SK-N-SH (cell line): Measurements from ENCODE around the gene DR1. TPM values are rescaled to one million over a fixed set of nuclear protein-coding genes. Genes with fewer than 3 reads are reported as not detected.

Experiments used
- CTCF ChIA-PET: fragments of 300-600, 350-600 bp; formaldehyde crosslinking; extraction: SDS; loops from one replicate; lab custom pipeline; 2021; lab: Yijun Ruan, JAX
- POLR2A ChIA-PET: fragments of 350-600 bp; sonication (Branson Sonifier 250); formaldehyde crosslinking; extraction: SDS; loops from one replicate; lab custom pipeline; 2020; ENCODE audit warnings: antibody characterized with exemption, inconsistent platforms; lab: Yijun Ruan, JAX
- DNase-seq: peaks from one replicate; pipeline ENCODE4 v3.0.0; 2012
- H2AFZ ChIP-seq: fragments of 200-600 bp; sonication (generic); 2 replicates; pipeline ENCODE4 v1.8.1; 2016; ENCODE audit warnings: antibody characterized with exemption, mild to moderate bottlenecking, low read depth
- H3F3A ChIP-seq: fragments of 200-600 bp; sonication (generic); replicated peaks from 2 replicates; pipeline ENCODE3; 2016; ENCODE audit warnings: antibody characterized with exemption, mild to moderate bottlenecking; ENCODE audit not compliant: insufficient read depth
- H3K27ac ChIP-seq, 2 experiments: fragments of 200-500 bp in 1 of 2; fragments of 200-600 bp in 1 of 2; sonication (Bioruptor generic) in 1 of 2; sonication (generic), shearing (Covaris generic) in 1 of 2; 2 replicates each; pipeline versions ENCODE4 v1.5.1 to v1.6.1; 2014 to 2016; ENCODE audit warnings: low read depth in 2 of 2, inconsistent platforms in 1 of 2, low read length in 1 of 2, mild to moderate bottlenecking in 1 of 2, mixed read lengths in 1 of 2
- H3K27me3 ChIP-seq: fragments of 200-600 bp; sonication (generic), shearing (Covaris generic); 2 replicates; pipeline ENCODE4 v1.6.1; 2016; ENCODE audit warnings: mixed run types; ENCODE audit not compliant: insufficient read depth
- H3K36me3 ChIP-seq, 2 experiments: fragments of 200-500 bp in 1 of 2; fragments of 200-600 bp in 1 of 2; sonication (Bioruptor generic) in 1 of 2; sonication (generic) in 1 of 2; replicated peaks in 1 of 2; 2 replicates each; pipeline versions ENCODE3 to v1.5.1; 2014 to 2016; ENCODE audit warnings: low read length in 1 of 2, mild to moderate bottlenecking in 1 of 2; ENCODE audit not compliant: insufficient read depth in 2 of 2, control insufficient read depth in 1 of 2
- H3K4me1 ChIP-seq, 2 experiments: fragments of 200-500 bp in 1 of 2; fragments of 200-600 bp in 1 of 2; sonication (Bioruptor generic) in 1 of 2; sonication (generic), shearing (Covaris generic) in 1 of 2; 2 replicates each; pipeline versions ENCODE4 v1.5.1 to v1.6.1; 2014 to 2016; ENCODE audit warnings: low read depth in 1 of 2, low read length in 1 of 2, mixed run types in 1 of 2; ENCODE audit not compliant: insufficient read depth in 2 of 2, control insufficient read depth in 1 of 2
- H3K4me2 ChIP-seq: fragments of 200-600 bp; sonication (generic), shearing (Covaris generic); 2 replicates; pipeline ENCODE4 v1.6.1; 2017; ENCODE audit warnings: mixed run types
- H3K4me3 ChIP-seq, 2 experiments: fragments of 200-500 bp in 1 of 2; fragments of 200-600 bp in 1 of 2; sonication (Bioruptor generic) in 1 of 2; sonication (generic), shearing (Covaris generic) in 1 of 2; 2 replicates each; pipeline versions ENCODE4 v1.5.1 to v1.8.1; 2014 to 2016; ENCODE audit warnings: low read depth in 2 of 2, inconsistent platforms in 1 of 2, low read length in 1 of 2, mild to moderate bottlenecking in 1 of 2, mixed read lengths in 1 of 2, moderate library complexity in 1 of 2
- H3K79me2 ChIP-seq: fragments of 200-600 bp; sonication (generic); 2 replicates; pipeline ENCODE4 v1.8.1; 2017; ENCODE audit warnings: mild to moderate bottlenecking; ENCODE audit not compliant: insufficient read depth
- H3K9ac ChIP-seq: fragments of 200-600 bp; sonication (generic); 2 replicates; pipeline ENCODE4 v1.6.1; 2017; ENCODE audit warnings: mixed run types
- H3K9me2 ChIP-seq: fragments of 200-600 bp; sonication (generic); 2 replicates; pipeline ENCODE4 v1.6.1; 2017; ENCODE audit warnings: mixed run types
- H3K9me3 ChIP-seq: fragments of 200-600 bp; sonication (generic); 2 replicates; pipeline ENCODE4 v1.6.1; 2017; ENCODE audit warnings: mixed run types, mild to moderate bottlenecking, moderate library complexity
- H4K20me1 ChIP-seq: fragments of 200-600 bp; sonication (generic); 2 replicates; pipeline ENCODE4 v1.6.1; 2017; ENCODE audit warnings: mild to moderate bottlenecking, mixed run types; ENCODE audit not compliant: insufficient read depth
- ELF1 ChIP-seq: IDR thresholded peaks from 2 replicates; pipeline ENCODE4 v1.4.0; 2012
- EZH2phosphoT487 ChIP-seq: fragments of 200-600 bp; sonication (generic); IDR thresholded peaks from 2 replicates; pipeline ENCODE4 v1.6.1; 2017; ENCODE audit warnings: low read depth, mixed run types, mild to moderate bottlenecking, antibody characterized with exemption, moderate library complexity, borderline replicate concordance
- FOSL2 ChIP-seq: IDR thresholded peaks from 2 replicates; pipeline ENCODE4 v1.4.0; 2012; ENCODE audit warnings: low read depth, mild to moderate bottlenecking, moderate library complexity, borderline replicate concordance
- FOXM1 ChIP-seq: IDR thresholded peaks from 2 replicates; pipeline ENCODE4 v1.4.0; 2012; ENCODE audit warnings: low read depth, mild to moderate bottlenecking
- GABPA ChIP-seq: IDR thresholded peaks from 2 replicates; pipeline ENCODE4 v1.4.0; 2012; ENCODE audit warnings: low read depth, mild to moderate bottlenecking
- GATA2 ChIP-seq: sonication (generic); formaldehyde crosslinking; IDR thresholded peaks from 2 replicates; pipeline ENCODE4 v1.5.0; 2020; ENCODE audit warnings: mild to moderate bottlenecking, missing genetic modification reagents
- JUND ChIP-seq: IDR thresholded peaks from 2 replicates; pipeline ENCODE4 v1.4.0; 2012
- MEF2A ChIP-seq: IDR thresholded peaks from 2 replicates; pipeline ENCODE4 v1.4.0; 2012; ENCODE audit warnings: low read depth, borderline replicate concordance
- MXI1 ChIP-seq: IDR thresholded peaks from 2 replicates; pipeline ENCODE4 v1.6.1; 2012; ENCODE audit warnings: mild to moderate bottlenecking, low read depth, low read length, improper control_type of control experiment
- NFIC ChIP-seq: IDR thresholded peaks from 2 replicates; pipeline ENCODE4 v1.4.0; 2012; ENCODE audit warnings: borderline replicate concordance
- NRF1 ChIP-seq: IDR thresholded peaks from 2 replicates; pipeline ENCODE4 v1.6.1; 2012; ENCODE audit warnings: low read depth, mild to moderate bottlenecking, low read length
- POLR2AphosphoS5 ChIP-seq: IDR thresholded peaks from 2 replicates; pipeline ENCODE4 v1.6.1; 2012; ENCODE audit warnings: low read depth, low read length
- RAD21 ChIP-seq: IDR thresholded peaks from 2 replicates; pipeline ENCODE4 v1.6.1; 2012; ENCODE audit warnings: mild to moderate bottlenecking, low read length
- RFX5 ChIP-seq: IDR thresholded peaks from 2 replicates; pipeline ENCODE4 v1.6.1; 2012; ENCODE audit warnings: mild to moderate bottlenecking, improper control_type of control experiment, low read length
- SIN3A ChIP-seq: IDR thresholded peaks from 2 replicates; pipeline ENCODE4 v1.6.1; 2012; ENCODE audit warnings: low read depth, mild to moderate bottlenecking, low read length, moderate library complexity, borderline replicate concordance
- TCF12 ChIP-seq: IDR thresholded peaks from 2 replicates; pipeline ENCODE4 v1.4.0; 2012
- TEAD4 ChIP-seq: IDR thresholded peaks from 2 replicates; pipeline ENCODE4 v1.4.0; 2012; ENCODE audit warnings: mild to moderate bottlenecking, borderline replicate concordance; ENCODE audit not compliant: insufficient read depth
- WGBS: methylation state at CpG from one replicate; pipeline ENCODE4 v1.1.6; 2017; ENCODE audit warnings: low lambda C conversion rate; 5-methylcytosine and 5-hydroxymethylcytosine counted together
- polyA plus RNA-seq, 3 experiments: library from polyadenylated mRNA; depleted of rRNA; stranded (reverse); fragments of >200 nt; gene quantifications; 2 replicates each; pipeline ENCODE4 v1.2.3, GENCODE V29; 2012
- TF ChIP-seq, protein P1 (sequence below): fragments of 150-350 bp; IDR thresholded peaks from 2 replicates; pipeline ENCODE4 v1.6.1; 2016; ENCODE audit warnings: mild to moderate bottlenecking, low read depth, low read length
- TF ChIP-seq, protein P2 (sequence below): IDR thresholded peaks from 2 replicates; pipeline ENCODE4 v1.4.0; 2012; ENCODE audit warnings: low read depth
- TF ChIP-seq, protein P3 (sequence below): IDR thresholded peaks from 2 replicates; pipeline ENCODE4 v1.4.0; 2012; ENCODE audit warnings: low read depth, borderline replicate concordance
- TF ChIP-seq, protein P4 (sequence below): IDR thresholded peaks from 2 replicates; pipeline ENCODE4 v1.4.0; 2012; ENCODE audit warnings: low read depth, borderline replicate concordance
- TF ChIP-seq, protein P5 (sequence below): fragments of 200-600 bp; sonication (generic); IDR thresholded peaks from 2 replicates; pipeline ENCODE4 v1.6.1; 2017; ENCODE audit warnings: antibody characterized with exemption, mild to moderate bottlenecking, moderate library complexity

DR1 gene
- polyA plus RNA-seq, 1 of the 3 experiments (the other 2 are of a cell fraction), result 12.8 TPM

DNA sequence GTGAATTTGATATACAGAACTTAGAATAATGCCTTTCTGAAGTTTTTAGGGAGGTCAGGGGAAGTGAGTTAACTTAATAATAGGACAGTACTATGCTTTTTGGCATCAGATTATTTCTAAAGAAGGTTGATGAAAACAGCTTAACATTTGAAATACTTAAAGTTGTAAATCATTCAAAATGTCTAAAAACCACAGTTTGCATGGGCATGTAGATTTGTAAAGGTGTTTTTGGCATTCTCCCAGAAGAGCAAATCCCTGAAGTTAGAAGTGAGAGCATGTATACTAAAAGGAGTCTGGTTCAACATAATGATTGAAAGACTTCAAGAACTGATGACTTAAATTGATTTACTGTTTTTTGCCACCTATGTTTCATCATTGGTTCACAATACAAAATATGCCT is 6.7 kb downstream of the DR1 start:
- Histone ChIP-seq H4K20me1 (peaks cover 34% of the 10 kb centered on the region), H3K27ac (peak overlapping the region; percentile 75 to 82; a peak in 2 of 4 replicates)

DNA sequence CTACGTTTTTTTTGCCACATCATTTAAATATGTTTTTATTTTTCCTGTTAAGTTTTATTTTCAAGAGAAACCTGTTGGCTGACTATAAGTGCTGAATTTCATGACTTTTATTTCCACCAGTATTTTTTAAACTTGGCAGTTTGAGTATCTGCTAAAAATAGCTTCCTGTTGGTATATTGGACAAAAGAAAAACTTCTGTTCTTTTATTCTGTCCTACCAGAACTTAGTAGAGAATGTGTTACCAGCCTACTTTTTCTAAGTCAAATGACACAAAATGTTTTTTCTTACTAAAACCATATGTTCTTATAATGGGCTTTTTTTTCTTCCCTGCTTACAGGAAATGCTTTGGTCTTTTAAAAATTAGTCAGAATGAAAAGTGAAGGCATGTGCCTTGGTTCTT is 7.6 kb downstream of the DR1 start:
- CTCF ChIA-PET, result interaction anchor here (1.5 kb wide), 1 partner anchor 461 kb away, joined by 3 read pairs; no protein-coding TSS in a partner anchor
- peaks cover 100% of the 10 kb centered on the region for H3K79me2 ChIP-seq
- H3K9ac ChIP-seq, result no peak overlapping the region; the same call in 1 of the 2 replicates
- peak overlapping the region; percentile 49; the same call in 1 of the 2 replicates for H3K4me2 ChIP-seq
- H3K9me2 ChIP-seq, result no peaks in the 10 kb centered on the region
- WGBS, result 80% methylated on average over 1 of the region's 1 CpG
- H3F3A ChIP-seq, result peaks cover 27% of the 10 kb centered on the region
- peaks cover 51 to 70% of the 10 kb centered on the region in 2 experiments for H3K36me3 ChIP-seq
- DNase-seq, result no peak
- peaks cover 25% of the 10 kb centered on the region for H4K20me1 ChIP-seq
- peaks cover 9 to 35% of the 10 kb centered on the region in 2 experiments for H3K4me1 ChIP-seq
- H3K9me3 ChIP-seq, result no peaks in the 10 kb centered on the region
- peak overlapping the region; percentile 75 to 82 for H3K27ac ChIP-seq
- H3K27me3 ChIP-seq, result no peaks in the 10 kb centered on the region
- H3K4me3 ChIP-seq, result 0 out of 4 replicates have a peak overlapping the region, but pooled peaks of 1 of the 2 experiments have one; percentile 12
- POLR2A ChIA-PET, result no interaction called here
- H2AFZ ChIP-seq, result no peak overlapping the region
- TF ChIP-seq, protein P1, sequence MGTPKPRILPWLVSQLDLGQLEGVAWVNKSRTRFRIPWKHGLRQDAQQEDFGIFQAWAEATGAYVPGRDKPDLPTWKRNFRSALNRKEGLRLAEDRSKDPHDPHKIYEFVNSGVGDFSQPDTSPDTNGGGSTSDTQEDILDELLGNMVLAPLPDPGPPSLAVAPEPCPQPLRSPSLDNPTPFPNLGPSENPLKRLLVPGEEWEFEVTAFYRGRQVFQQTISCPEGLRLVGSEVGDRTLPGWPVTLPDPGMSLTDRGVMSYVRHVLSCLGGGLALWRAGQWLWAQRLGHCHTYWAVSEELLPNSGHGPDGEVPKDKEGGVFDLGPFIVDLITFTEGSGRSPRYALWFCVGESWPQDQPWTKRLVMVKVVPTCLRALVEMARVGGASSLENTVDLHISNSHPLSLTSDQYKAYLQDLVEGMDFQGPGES, result no peak
- TF ChIP-seq, protein P2, sequence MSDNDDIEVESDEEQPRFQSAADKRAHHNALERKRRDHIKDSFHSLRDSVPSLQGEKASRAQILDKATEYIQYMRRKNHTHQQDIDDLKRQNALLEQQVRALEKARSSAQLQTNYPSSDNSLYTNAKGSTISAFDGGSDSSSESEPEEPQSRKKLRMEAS, result 0 out of 2 replicates have a peak, but pooled peaks have one; percentile 12
- TF ChIP-seq RFX5, result peak; percentile 23; the same call in 1 of the 2 replicates
- TF ChIP-seq MXI1, result no peak
- no peak for TF ChIP-seq GABPA
- TF ChIP-seq, protein P3, sequence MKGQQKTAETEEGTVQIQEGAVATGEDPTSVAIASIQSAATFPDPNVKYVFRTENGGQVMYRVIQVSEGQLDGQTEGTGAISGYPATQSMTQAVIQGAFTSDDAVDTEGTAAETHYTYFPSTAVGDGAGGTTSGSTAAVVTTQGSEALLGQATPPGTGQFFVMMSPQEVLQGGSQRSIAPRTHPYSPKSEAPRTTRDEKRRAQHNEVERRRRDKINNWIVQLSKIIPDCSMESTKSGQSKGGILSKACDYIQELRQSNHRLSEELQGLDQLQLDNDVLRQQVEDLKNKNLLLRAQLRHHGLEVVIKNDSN, result no peak
- no peak for TF ChIP-seq POLR2AphosphoS5
- TF ChIP-seq NFIC, result no peak
- TF ChIP-seq SIN3A, result no peak
- peak; percentile 43; the same call in 1 of the 2 replicates for TF ChIP-seq TCF12
- TF ChIP-seq MEF2A, result no peak
- TF ChIP-seq EZH2phosphoT487, result no peak
- no peak for TF ChIP-seq NRF1
- TF ChIP-seq JUND, result no peak

More for the DNA sequence above, 6.7 kb downstream of the DR1 start:
- Histone ChIP-seq H3K4me2 (no peak overlapping the region), H3K27me3 (no peaks in the 10 kb centered on the region), H3K9me3 (no peaks in the 10 kb centered on the region)
- TF ChIP-seq GATA2, result no peak
- TF ChIP-seq, protein P4, sequence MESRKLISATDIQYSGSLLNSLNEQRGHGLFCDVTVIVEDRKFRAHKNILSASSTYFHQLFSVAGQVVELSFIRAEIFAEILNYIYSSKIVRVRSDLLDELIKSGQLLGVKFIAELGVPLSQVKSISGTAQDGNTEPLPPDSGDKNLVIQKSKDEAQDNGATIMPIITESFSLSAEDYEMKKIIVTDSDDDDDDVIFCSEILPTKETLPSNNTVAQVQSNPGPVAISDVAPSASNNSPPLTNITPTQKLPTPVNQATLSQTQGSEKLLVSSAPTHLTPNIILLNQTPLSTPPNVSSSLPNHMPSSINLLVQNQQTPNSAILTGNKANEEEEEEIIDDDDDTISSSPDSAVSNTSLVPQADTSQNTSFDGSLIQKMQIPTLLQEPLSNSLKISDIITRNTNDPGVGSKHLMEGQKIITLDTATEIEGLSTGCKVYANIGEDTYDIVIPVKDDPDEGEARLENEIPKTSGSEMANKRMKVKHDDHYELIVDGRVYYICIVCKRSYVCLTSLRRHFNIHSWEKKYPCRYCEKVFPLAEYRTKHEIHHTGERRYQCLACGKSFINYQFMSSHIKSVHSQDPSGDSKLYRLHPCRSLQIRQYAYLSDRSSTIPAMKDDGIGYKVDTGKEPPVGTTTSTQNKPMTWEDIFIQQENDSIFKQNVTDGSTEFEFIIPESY, result no peak
- TF ChIP-seq SIN3A, result no peak
- no peak for TF ChIP-seq NFIC
- no peak for TF ChIP-seq MXI1
- TF ChIP-seq ELF1, result no peak
- TF ChIP-seq FOSL2, result no peak
- TF ChIP-seq, protein P5, sequence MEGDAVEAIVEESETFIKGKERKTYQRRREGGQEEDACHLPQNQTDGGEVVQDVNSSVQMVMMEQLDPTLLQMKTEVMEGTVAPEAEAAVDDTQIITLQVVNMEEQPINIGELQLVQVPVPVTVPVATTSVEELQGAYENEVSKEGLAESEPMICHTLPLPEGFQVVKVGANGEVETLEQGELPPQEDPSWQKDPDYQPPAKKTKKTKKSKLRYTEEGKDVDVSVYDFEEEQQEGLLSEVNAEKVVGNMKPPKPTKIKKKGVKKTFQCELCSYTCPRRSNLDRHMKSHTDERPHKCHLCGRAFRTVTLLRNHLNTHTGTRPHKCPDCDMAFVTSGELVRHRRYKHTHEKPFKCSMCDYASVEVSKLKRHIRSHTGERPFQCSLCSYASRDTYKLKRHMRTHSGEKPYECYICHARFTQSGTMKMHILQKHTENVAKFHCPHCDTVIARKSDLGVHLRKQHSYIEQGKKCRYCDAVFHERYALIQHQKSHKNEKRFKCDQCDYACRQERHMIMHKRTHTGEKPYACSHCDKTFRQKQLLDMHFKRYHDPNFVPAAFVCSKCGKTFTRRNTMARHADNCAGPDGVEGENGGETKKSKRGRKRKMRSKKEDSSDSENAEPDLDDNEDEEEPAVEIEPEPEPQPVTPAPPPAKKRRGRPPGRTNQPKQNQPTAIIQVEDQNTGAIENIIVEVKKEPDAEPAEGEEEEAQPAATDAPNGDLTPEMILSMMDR, result no peak
- no peak for TF ChIP-seq FOXM1
- no peak for TF ChIP-seq POLR2AphosphoS5
- TF ChIP-seq TEAD4, result no peak
- no peak for TF ChIP-seq RAD21
- TF ChIP-seq, all 33 proteins: peak for 0
- POLR2A ChIA-PET, result no interaction called here
- Histone ChIP-seq H3K4me3 (no peak overlapping the region), H3K79me2 (peaks cover 100% of the 10 kb centered on the region), H2AFZ (no peak overlapping the region), H3K9me2 (no peaks in the 10 kb centered on the region), H3K9ac (no peak overlapping the region), H3K4me1 (peaks cover 9 to 35% of the 10 kb centered on the region in 2 experiments; a peak in 3 of 4 replicates), H3F3A (peaks cover 22% of the 10 kb centered on the region), H3K36me3 (peaks cover 50 to 65% of the 10 kb centered on the region in 2 experiments)
- CTCF ChIA-PET, result interaction anchor here (1.0 to 1.3 kb wide), 2 partner anchors 48 to 492 kb away, joined by 3 read pairs; no protein-coding TSS in a partner anchor
- DNase-seq, result no peak
